HepG2 (cell line): ENCODE results near the gene IL1R1. TPM values are rescaled to one million over a fixed set of nuclear protein-coding genes. Genes with fewer than 3 reads are reported as not detected.

ENCODE experiments used
- HNF1A ChIP-seq, 2 experiments: sonication (generic) in 1 of 2; formaldehyde crosslinking in 1 of 2; IDR thresholded peaks; 2 replicates each; pipeline versions ENCODE4 v1.4.0 to v1.6.1; 2016 to 2020; ENCODE audit warnings: borderline replicate concordance in 1 of 2, low read depth in 1 of 2, mild to moderate bottlenecking in 1 of 2, missing genetic modification reagents in 1 of 2
- LCORL ChIP-seq, 2 experiments: fragments of 450-650 bp in 1 of 2; sonication (generic) in 1 of 2; formaldehyde crosslinking in 1 of 2; IDR thresholded peaks; 2 replicates each; pipeline versions ENCODE4 v1.5.0 to v1.6.1; 2017 to 2020; ENCODE audit warnings: antibody characterized with exemption in 1 of 2, missing genetic modification reagents in 1 of 2
- PAWR ChIP-seq: sonication (generic); formaldehyde crosslinking; IDR thresholded peaks from 2 replicates; pipeline ENCODE4 v1.4.0; 2020; ENCODE audit warnings: missing genetic modification reagents, mild to moderate bottlenecking, borderline replicate concordance
- PAXIP1 ChIP-seq: sonication (generic); formaldehyde crosslinking; conservative IDR thresholded peaks from 2 replicates; pipeline ENCODE4 v1.4.0; 2020; ENCODE audit warnings: mild to moderate bottlenecking, missing genetic modification reagents, moderate library complexity
- ZBTB43 ChIP-seq: sonication (generic); formaldehyde crosslinking; conservative IDR thresholded peaks from 2 replicates; pipeline ENCODE4 v1.4.0; 2020; ENCODE audit warnings: missing genetic modification reagents
- polyA plus RNA-seq, 8 experiments: library from polyadenylated mRNA; depleted of rRNA in 3 of 8; stranded (reverse) in 7 of 8; unstranded in 1 of 8; fragments of >200 nt; fragmentation: Illumina TruSeq in 4 of 8; extraction: Trizol in 4 of 8; gene quantifications; 2 replicates each; pipeline versions ENCODE4 v1.2.1 to v1.2.3, GENCODE V29; 2011 to 2016; ENCODE audit warnings: low read depth in 4 of 8, missing spikeins in 1 of 8, mixed read lengths in 1 of 8; ENCODE audit not compliant: insufficient read depth in 1 of 8
- total RNA-seq, 5 experiments: library from RNA; depleted of rRNA; stranded (reverse); fragments of >200 nt; fragmentation: Illumina TruSeq; extraction: Trizol; gene quantifications; 2 replicates each; pipeline ENCODE4 v1.2.3, GENCODE V29; 2016; ENCODE audit warnings: low read depth in 1 of 5

Gene IL1R1
- total and polyA plus RNA-seq, 2 of the 13 experiments (the other 11 are each of a cell fraction or from before 2014, with no cell fraction given) = 38.0 to 93.1 TPM

- TF ChIP-seq PAWR (CRISPR knock-in tag) (no peak), LCORL (IDR thresholded peaks at IDR 0.05) (no peak), LCORL (CRISPR knock-in tag; IDR thresholded peaks at IDR 0.05) (0 out of 2 replicates have a peak, but pooled peaks have one; percentile 30), PAXIP1 (CRISPR knock-in tag) (peak; percentile 52), ZBTB43 (CRISPR knock-in tag) (peak; percentile 80; the same call in 1 of the 2 replicates), HNF1A (IDR thresholded peaks at IDR 0.05; ENCODE audit: low read depth) (no peak; the same call in 1 of the 2 replicates), HNF1A (CRISPR knock-in tag; IDR thresholded peaks at IDR 0.05; ENCODE audit: borderline replicate concordance) (peak; percentile 33; the same call in 1 of the 2 replicates)
- TF ChIP-seq, all 625 proteins: peak for 34
Observed at GRCh38 chr2:102194609-102195268, 52.2 kb downstream of the IL1R1 start (continued).
